ENCODE data around the gene ANO4.

The ANO4 gene

DNA sequence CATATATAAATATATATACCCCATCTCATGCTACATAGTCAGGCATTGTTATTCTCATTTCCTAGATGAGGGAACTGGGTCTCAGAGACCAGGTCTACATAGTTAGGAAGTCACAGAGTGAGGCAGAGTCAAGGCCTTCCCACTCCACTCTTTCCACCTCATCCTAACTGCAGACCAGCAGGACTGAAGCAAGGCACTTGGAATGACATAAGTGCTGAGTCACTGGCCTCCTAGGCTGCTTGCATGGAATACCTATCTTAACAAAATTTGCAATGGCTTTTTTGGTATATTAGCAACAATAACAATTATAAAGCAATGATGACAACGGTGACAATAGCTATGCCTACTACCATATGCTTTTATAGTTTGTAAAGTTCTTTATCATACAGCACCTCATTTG is 5.4 kb upstream of the ANO4 start:
- Histone ChIP-seq H3K4me3 (no peak overlapping the region), H3K27ac (no peak overlapping the region), H3K4me2 (no peak overlapping the region), H3K36me3 (no peaks in the 10 kb centered on the region), H3K9me3 (replicated peaks in 1 of 11) (no peaks in the 10 kb centered on the region; a peak in 1 of 22 replicates), H4K20me1 (no peaks in the 10 kb centered on the region), H3K27me3 (no peaks in the 10 kb centered on the region), H3K4me1 (no peaks in the 10 kb centered on the region), H3K9ac (no peak overlapping the region)
- no peak for TF ChIP-seq Cebpa-rat (IDR thresholded peaks at IDR 0.05)

DNA sequence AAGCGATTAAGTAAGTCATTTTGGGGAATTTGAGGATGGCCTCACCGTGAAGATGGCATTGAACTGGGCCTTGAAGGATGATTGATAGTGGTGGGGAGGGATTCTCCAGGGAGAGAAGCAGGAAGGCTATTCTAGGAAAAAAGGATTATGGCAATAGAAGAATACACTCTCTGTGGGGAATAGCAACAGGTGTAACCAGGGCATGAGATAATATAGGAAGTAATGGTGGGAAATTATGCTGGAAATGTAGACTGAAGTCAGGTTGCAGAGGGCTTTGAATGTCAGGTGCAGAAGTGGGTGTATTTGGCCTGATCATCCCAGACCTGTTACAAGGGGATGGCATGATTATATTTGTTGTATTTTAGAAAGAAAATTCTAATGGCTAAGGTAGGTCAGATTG is 4.6 kb upstream of the ANO4 start:
- TF ChIP-seq Cebpa-rat (IDR thresholded peaks at IDR 0.05), result no peak
- no peaks in the 10 kb centered on the region for H3K4me1 ChIP-seq

DNA sequence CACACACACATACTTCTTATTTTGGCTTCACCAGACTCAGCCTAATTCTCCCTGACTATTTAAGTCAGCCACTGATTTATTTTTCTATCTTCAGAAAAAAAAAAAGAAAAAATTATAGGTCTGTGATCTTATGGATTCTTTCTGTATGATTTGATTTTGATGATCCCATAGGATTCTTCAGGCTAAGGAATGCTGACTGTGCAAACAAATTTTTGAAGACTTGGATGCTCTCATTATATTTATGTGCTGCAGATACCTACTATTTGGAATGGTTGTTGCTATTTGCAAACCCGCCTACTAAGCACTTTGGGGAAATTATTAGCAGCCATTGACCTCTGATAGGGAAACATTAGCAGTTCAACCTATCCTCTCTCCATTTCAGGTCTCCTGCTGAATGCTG is 4.0 kb upstream of the ANO4 start:
- Histone ChIP-seq H3K4me2 (no peak overlapping the region), H4K20me1 (no peaks in the 10 kb centered on the region), H3K27ac (no peak overlapping the region), H3K9me3 (replicated peaks in 1 of 11) (no peaks in the 10 kb centered on the region), H3K36me3 (no peaks in the 10 kb centered on the region), H3K27me3 (peaks cover 0 to 3% (median 0%) of the 10 kb centered on the region in 11 experiments; a peak in 2 of 22 replicates), H3K9ac (no peak overlapping the region), H3K4me3 (no peak overlapping the region), H3K4me1 (no peaks in the 10 kb centered on the region)
- no peak for TF ChIP-seq Cebpa-rat (IDR thresholded peaks at IDR 0.05)

More for the DNA sequence above, 4.6 kb upstream of the ANO4 start:
- Histone ChIP-seq H3K27me3 (peaks cover 0 to 3% (median 0%) of the 10 kb centered on the region in 11 experiments; a peak in 2 of 22 replicates), H3K9ac (no peak overlapping the region), H3K4me2 (no peak overlapping the region), H3K36me3 (no peaks in the 10 kb centered on the region), H3K9me3 (replicated peaks in 1 of 11) (no peaks in the 10 kb centered on the region; a peak in 1 of 22 replicates), H3K27ac (no peak overlapping the region), H3K4me3 (no peak overlapping the region), H4K20me1 (no peaks in the 10 kb centered on the region)

DNA sequence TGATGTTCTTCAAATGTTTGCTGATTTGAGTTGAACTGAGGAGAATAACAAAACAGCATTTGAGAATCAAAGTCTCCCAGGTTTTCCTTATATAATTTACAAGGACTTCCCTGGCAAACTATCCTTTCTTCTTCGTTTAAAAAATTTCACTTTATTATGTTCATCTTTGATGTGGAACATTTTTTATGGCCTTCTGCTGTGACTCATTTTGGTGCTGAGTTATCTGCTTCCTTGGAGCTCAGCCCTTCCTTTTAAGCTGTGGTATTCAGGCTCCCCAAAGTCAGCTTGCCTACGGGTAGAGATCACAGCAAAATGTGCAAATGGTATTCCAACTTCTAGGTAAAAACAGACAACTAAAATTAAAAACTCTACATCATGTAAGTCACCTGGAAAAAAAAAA is 1.4 kb upstream of the ANO4 start:
- H4K20me1 ChIP-seq, result no peaks in the 10 kb centered on the region
- H3K27me3 ChIP-seq, result peaks cover 0 to 3% (median 0%) of the 10 kb centered on the region in 11 experiments; a peak in 2 of 22 replicates
- no peak overlapping the region for H3K27ac ChIP-seq
- H3K9me3 ChIP-seq (replicated peaks in 1 of 11), result no peaks in the 10 kb centered on the region
- H3K36me3 ChIP-seq, result no peaks in the 10 kb centered on the region
- TF ChIP-seq Cebpa-rat (IDR thresholded peaks at IDR 0.05), result no peak
- H3K4me2 ChIP-seq, result no peak overlapping the region
- H3K4me3 ChIP-seq, result no peak overlapping the region
- H3K9ac ChIP-seq, result no peak overlapping the region
- H3K4me1 ChIP-seq, result no peaks in the 10 kb centered on the region

DNA sequence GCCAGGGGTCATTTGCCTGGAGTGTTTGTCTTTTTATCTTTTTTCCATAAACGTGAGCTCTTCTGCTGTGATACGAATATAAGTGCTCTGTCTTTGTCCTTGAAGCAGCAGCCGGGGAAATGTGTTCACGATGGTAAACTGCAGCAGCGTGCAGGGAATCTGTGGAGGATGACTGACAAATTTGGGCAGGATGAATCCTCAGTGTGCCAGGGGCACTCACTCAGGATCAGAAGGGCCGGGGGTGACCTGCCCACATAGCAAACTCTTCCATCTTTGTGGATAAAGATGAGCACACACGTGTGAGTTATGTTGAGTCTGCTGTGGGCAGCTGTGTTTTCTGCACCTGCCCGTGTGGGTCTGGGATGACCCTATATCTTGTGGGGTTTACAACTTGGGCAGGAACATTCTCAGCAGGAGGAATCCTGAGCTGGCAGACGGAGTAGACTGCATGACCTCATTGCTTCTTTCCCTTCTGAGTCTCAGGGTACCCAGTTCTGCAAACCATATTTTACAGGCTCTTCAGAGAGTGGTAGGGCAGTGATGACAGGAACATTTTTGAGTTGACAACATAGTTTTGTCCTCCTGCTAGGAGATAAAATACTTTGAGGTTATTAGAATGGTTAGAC is 711 bp downstream of the ANO4 start:
- Histone ChIP-seq H3K27ac (no peak overlapping the region), H3K9me3 (replicated peaks in 1 of 11) (no peaks in the 10 kb centered on the region), H3K9ac (no peak overlapping the region), H3K36me3 (no peaks in the 10 kb centered on the region), H3K4me1 (no peaks in the 10 kb centered on the region), H4K20me1 (no peaks in the 10 kb centered on the region), H3K4me2 (no peak overlapping the region), H3K4me3 (no peak overlapping the region), H3K27me3 (peaks cover 0 to 3% (median 0%) of the 10 kb centered on the region in 11 experiments; a peak in 2 of 22 replicates)
- no peak for TF ChIP-seq Cebpa-rat (IDR thresholded peaks at IDR 0.05)

DNA sequence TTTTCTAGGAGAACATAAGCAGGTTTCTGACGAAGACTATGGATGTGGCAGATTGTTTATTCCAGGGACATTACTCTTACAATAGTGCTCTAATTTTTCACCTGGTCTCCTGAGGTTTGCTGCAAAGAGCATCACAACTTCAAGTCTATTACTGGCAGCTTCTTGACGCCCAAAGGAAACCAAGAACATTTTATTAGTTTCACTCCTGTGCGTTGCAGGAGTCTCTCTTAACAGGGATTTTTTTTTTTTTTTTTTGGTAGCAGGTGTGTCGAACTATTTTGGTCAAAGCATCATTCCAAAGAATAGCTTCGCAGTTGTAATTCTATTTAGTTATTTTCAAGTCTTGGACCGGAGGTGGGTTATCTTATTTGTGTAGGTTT is 1.2 kb downstream of the ANO4 start:
- H3K36me3 ChIP-seq, result no peaks in the 10 kb centered on the region
- no peaks in the 10 kb centered on the region for H3K9me3 ChIP-seq (replicated peaks in 1 of 11)
- no peaks in the 10 kb centered on the region for H4K20me1 ChIP-seq
- H3K4me1 ChIP-seq, result no peaks in the 10 kb centered on the region
- no peak overlapping the region for H3K4me3 ChIP-seq
- TF ChIP-seq Cebpa-rat (IDR thresholded peaks at IDR 0.05), result no peak
- H3K27ac ChIP-seq, result no peak overlapping the region
- H3K4me2 ChIP-seq, result no peak overlapping the region
- no peak overlapping the region for H3K9ac ChIP-seq
- H3K27me3 ChIP-seq, result peaks cover 0 to 3% (median 0%) of the 10 kb centered on the region in 11 experiments; a peak in 2 of 22 replicates

DNA sequence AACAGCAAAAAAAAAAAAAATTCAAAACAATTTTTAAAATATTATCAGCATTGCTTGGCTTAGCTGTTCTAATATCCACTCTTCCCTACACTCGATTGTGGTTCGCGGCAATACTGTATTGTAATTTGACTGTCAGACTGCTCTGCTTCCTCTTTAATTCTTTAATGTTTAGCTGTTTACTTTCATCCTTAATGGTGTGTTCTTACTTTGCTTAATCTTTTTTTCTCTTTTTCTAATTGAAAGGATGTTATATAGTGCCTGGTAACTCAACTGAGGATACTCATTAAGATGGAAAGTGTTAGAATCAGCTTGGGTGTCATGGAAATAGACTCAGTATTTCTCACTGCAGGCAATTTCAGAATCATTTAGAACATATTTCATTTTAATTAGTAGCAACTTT is 2.0 kb downstream of the ANO4 start:
- no peak for TF ChIP-seq Cebpa-rat (IDR thresholded peaks at IDR 0.05)
- no peak overlapping the region for H3K9ac ChIP-seq

DNA sequence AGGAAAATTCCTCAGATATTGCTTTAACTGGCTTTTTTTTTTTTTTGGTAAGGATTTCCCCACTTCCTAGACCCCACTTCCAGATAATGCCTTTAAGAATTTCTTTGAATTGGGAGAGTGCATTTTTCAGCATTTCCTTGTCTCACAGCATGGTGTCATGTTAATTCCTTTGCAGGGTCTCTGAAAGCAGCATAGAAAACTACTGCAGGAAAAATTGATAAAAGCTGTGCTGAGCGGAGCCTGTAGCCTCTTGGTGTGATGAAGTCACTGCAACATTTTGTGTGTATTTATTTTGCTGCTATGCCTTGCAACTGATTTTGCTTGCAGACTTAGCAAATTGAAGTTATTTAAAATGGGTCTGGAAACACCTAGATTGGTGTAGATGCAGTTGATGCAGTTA is 2.7 kb downstream of the ANO4 start:
- Histone ChIP-seq H3K9ac (no peak overlapping the region), H3K4me1 (no peaks in the 10 kb centered on the region), H3K27ac (no peak overlapping the region), H4K20me1 (no peaks in the 10 kb centered on the region), H3K9me3 (replicated peaks in 1 of 11) (no peaks in the 10 kb centered on the region), H3K36me3 (no peaks in the 10 kb centered on the region), H3K4me3 (no peak overlapping the region), H3K4me2 (no peak overlapping the region), H3K27me3 (peaks cover 0 to 3% (median 0%) of the 10 kb centered on the region in 11 experiments; a peak in 2 of 22 replicates)
- TF ChIP-seq Cebpa-rat (IDR thresholded peaks at IDR 0.05), result no peak

More for the DNA sequence above, 2.0 kb downstream of the ANO4 start:
- Histone ChIP-seq H3K4me3 (no peak overlapping the region), H3K36me3 (no peaks in the 10 kb centered on the region), H3K9me3 (replicated peaks in 1 of 11) (no peaks in the 10 kb centered on the region), H3K27ac (no peak overlapping the region), H4K20me1 (no peaks in the 10 kb centered on the region), H3K27me3 (peaks cover 0 to 3% (median 0%) of the 10 kb centered on the region in 11 experiments; a peak in 2 of 22 replicates), H3K4me1 (no peaks in the 10 kb centered on the region), H3K4me2 (no peak overlapping the region)

DNA sequence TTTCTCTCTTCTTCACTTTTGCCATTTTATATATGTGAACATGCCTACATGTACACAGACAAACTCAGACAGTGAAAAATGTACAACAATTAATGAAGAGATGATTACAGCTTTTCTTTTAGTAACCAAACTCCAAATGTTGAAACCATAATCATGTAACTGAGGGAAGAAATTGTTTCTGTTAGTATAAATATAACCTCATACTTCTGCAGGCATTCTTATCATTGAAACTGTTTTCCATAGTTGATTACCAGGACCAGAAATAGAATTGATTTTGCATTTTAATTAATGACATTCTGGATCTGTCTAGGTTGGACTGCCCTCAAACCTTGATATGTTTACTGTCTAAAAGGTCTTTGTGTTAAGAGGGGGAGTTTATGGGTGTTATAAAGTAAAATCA is 3.2 kb downstream of the ANO4 start:
- no peaks in the 10 kb centered on the region for H4K20me1 ChIP-seq
- H3K4me3 ChIP-seq, result no peak overlapping the region
- H3K9me3 ChIP-seq (replicated peaks in 1 of 11), result no peaks in the 10 kb centered on the region
- no peak overlapping the region for H3K27ac ChIP-seq
- H3K27me3 ChIP-seq, result peaks cover 0 to 3% (median 0%) of the 10 kb centered on the region in 11 experiments; a peak in 2 of 22 replicates
- no peaks in the 10 kb centered on the region for H3K4me1 ChIP-seq
- TF ChIP-seq Cebpa-rat (IDR thresholded peaks at IDR 0.05), result no peak
- H3K36me3 ChIP-seq, result no peaks in the 10 kb centered on the region
- no peak overlapping the region for H3K9ac ChIP-seq
- no peak overlapping the region for H3K4me2 ChIP-seq
